NCI-H460 (cell line): ENCODE results near the gene RAB20. TPM values are rescaled to one million over a fixed set of nuclear protein-coding genes. Genes with fewer than 3 reads are reported as not detected.
"Not testable (repeated sequence)": the region's sequence is repeated elsewhere in the genome, so short reads cannot be mapped to it uniquely, and the experiment has no call there.

Experiments used
- DNase-seq: peaks from one replicate; pipeline ENCODE4 v3.0.0-alpha.2; 2016; ENCODE audit warnings: low read depth; ENCODE audit errors: extremely low read depth
- polyA plus RNA-seq: library from polyadenylated mRNA; depleted of rRNA; stranded (reverse); fragments of >200 nt; gene quantifications from 2 replicates; pipeline ENCODE4 v1.2.3, GENCODE V29; 2014; cell fraction: nucleus; rRNA removed
- total RNA-seq: library from RNA; depleted of rRNA; stranded (reverse); fragments of >200 nt; shearing (Covaris generic); gene quantifications from 2 replicates; pipeline ENCODE4 v1.2.3, GENCODE V29; 2014; rRNA removed

Gene RAB20
- 88.6 and 92.0 TPM in 2 replicates for total RNA-seq
- 93.0 and 105 TPM in 2 replicates for polyA plus RNA-seq

- DNase-seq = peak; percentile 76
Observed at GRCh38 chr13:110561344-110562035, at the start of gene RAB20. Gene RAB20, minus strand, starts transcription at chr13:110561722. Its CDS starts 203 bp downstream, at chr13:110561519.

- peak; percentile 48 for DNase-seq
Observed at GRCh38 chr13:110610955-110611595, 49.6 kb upstream of the RAB20 start.

GRCh38 chr13:110607675-110608224 lies 46.2 kb upstream of the RAB20 start:
- no peak for DNase-seq

GRCh38 chr13:110606281-110606680 lies 44.8 kb upstream of the RAB20 start:
- not testable (repeated sequence) for DNase-seq

- no peak for DNase-seq
Observed at GRCh38 chr13:110605132-110605531, 43.6 kb upstream of the RAB20 start.

- no peak for DNase-seq
Observed at GRCh38 chr13:110600980-110601379, 39.5 kb upstream of the RAB20 start.

GRCh38 chr13:110600261-110600819 lies 38.8 kb upstream of the RAB20 start:
- DNase-seq = no peak

- DNase-seq = no peak
Observed at GRCh38 chr13:110597041-110597689, 35.6 kb upstream of the RAB20 start.

GRCh38 chr13:110593430-110594130 lies 32.1 kb upstream of the RAB20 start:
- DNase-seq = peak; percentile 66

- DNase-seq = no peak
Observed at GRCh38 chr13:110592665-110593064, 31.1 kb upstream of the RAB20 start.

GRCh38 chr13:110590577-110590976 lies 29.1 kb upstream of the RAB20 start:
- DNase-seq = no peak

GRCh38 chr13:110589793-110590390 lies 28.4 kb upstream of the RAB20 start:
- DNase-seq = no peak

- DNase-seq = no peak
Observed at GRCh38 chr13:110583178-110583865, 21.8 kb upstream of the RAB20 start.

- DNase-seq = no peak
Observed at GRCh38 chr13:110582421-110582954, 21.0 kb upstream of the RAB20 start.

GRCh38 chr13:110581506-110582185 lies 20.1 kb upstream of the RAB20 start:
- no peak for DNase-seq

GRCh38 chr13:110580800-110581199 lies 19.3 kb upstream of the RAB20 start:
- DNase-seq = no peak

- no peak for DNase-seq
Observed at GRCh38 chr13:110578363-110578762, 16.8 kb upstream of the RAB20 start.

- no peak for DNase-seq
Observed at GRCh38 chr13:110576736-110577476, 15.4 kb upstream of the RAB20 start.
